ENCODE measurements around the gene BATF3. TPM values are rescaled to one million over a fixed set of nuclear protein-coding genes. Genes with fewer than 3 reads are reported as not detected.
"Not testable (repeated sequence)": the region's sequence is repeated elsewhere in the genome, so short reads cannot be mapped to it uniquely, and the experiment has no call there.

The BATF3 gene
- polyA plus RNA-seq, 4 donors, result 0.85 to 1.6 (median 1.4) TPM

- peak; percentile 58 to 71 (median 65) for DNase-seq (ENCODE audit: low read depth in 4 of 4, low spot score in 3 of 4)
Observed at GRCh38 chr1:212665241-212666115, 34.2 kb downstream of the BATF3 start.

DNA sequence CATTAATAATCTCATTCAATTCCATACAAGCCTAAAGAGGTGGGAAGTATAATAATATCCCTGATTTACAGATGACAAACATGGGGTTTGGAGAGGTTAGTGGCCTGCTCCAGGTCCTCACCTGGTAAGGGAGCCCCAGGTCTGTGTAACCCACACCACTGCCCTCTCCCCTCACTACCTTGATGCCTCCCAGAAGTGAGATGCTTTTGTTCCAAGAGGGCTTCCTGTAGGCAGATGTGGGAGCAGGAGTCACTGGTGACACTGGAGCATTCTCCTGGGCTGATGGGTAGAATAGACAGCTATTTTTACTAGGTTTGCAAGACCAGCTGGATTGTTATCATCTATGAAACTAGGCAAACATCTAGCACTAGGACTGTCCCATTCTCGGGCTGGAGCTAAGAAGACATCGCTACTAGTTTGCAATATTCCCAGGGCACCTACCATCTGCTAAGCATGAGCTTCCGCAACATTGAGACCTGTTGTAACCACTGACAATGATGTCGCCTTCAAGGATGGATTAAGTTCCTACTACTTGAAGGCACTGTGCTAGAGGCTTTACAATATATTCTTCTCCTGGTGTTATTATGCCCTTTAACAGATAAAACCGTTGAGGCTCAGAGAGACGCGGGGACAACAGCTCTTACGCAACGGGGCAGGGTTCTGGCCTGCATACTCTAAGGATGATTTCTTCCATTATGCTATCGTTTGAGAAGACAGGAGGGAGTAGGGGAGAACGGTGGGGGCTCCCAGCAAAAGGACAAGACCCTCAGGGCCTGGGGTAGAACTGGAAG is 35.0 kb downstream of the BATF3 start:
- no peak for DNase-seq (ENCODE audit: low read depth in 4 of 4, low spot score in 3 of 4)

- DNase-seq (ENCODE audit: low read depth in 4 of 4, low spot score in 3 of 4), result not testable (repeated sequence)
Observed at GRCh38 chr1:212658250-212658649, 41.4 kb downstream of the BATF3 start.

- DNase-seq (ENCODE audit: low read depth in 4 of 4, low spot score in 3 of 4), result no peak
Observed at GRCh38 chr1:212656730-212657129, 42.9 kb downstream of the BATF3 start.

- no peak for DNase-seq (ENCODE audit: low read depth in 4 of 4, low spot score in 3 of 4)
Observed at GRCh38 chr1:212655668-212656440, 43.8 kb downstream of the BATF3 start.

DNA sequence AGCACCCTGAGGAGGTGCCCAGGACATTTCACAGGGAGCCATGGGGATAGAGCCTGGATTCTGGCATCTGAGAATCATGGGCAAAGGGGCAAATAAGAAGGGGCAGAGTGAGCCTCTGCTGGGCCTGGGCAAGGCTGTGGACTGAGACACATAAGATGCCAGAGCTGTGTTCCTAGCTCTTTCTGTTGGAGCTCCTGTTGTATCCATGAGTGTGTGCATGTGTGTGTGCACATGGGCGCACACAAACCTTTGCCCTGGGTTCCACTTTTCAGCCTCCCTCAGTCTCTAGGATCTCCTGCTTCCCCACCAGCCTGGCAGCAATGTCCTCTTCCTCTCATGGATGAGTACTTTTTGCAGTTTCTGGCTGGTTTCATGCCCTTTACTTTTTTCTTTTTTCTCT is 47.0 kb downstream of the BATF3 start:
- DNase-seq (ENCODE audit: low read depth in 4 of 4, low spot score in 3 of 4), result no peak

DNA sequence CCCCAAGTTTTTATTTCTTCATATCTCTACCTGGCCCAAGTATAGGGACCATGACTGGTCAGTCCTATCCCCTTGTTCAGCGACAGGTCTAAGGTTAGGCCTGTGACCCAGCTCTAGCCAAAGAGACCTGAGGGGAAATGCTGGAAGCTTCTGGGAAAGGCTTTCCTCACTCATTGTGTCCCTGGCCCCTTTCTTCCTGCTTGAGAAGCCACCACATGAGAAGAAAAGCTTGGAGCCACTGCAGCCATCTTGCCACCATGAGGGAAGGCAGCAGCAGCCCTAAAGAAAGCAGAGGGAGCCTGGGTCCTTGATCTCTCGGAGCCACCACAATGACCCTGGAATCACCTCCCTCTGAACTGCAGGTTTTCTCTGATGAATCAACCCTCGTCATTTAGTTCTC is 47.7 kb downstream of the BATF3 start:
- DNase-seq (ENCODE audit: low read depth in 4 of 4, low spot score in 3 of 4), result no peak

- DNase-seq (ENCODE audit: low read depth in 4 of 4, low spot score in 3 of 4), result no peak
Observed at GRCh38 chr1:212651521-212651920, 48.1 kb downstream of the BATF3 start.

GRCh38 chr1:212650228-212650627 is 49.4 kb downstream of the BATF3 start:
- no peak for DNase-seq (ENCODE audit: low read depth in 4 of 4, low spot score in 3 of 4)

DNA sequence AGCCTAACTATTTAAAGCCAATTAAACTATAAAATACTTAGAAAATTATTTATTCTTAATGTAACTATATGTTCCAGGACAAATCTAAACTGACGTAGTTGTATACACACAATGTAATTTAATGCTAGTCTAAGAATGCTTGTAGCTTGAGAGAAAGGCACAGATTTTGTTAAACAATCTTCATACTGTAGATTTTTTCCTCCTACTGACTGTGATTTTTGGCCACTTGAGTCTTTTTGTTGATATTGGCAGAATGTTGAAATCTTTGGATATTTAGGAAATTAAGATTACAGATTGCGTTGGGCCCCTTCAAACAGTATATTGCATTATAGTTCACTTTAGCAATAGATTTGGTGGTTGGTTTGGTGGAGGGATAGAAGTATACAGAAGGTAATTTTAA is 50.6 kb downstream of the BATF3 start:
- DNase-seq (ENCODE audit: low read depth in 4 of 4, low spot score in 3 of 4), result no peak

- no peak for DNase-seq (ENCODE audit: low read depth in 4 of 4, low spot score in 3 of 4)
Observed at GRCh38 chr1:212648431-212648830, 51.2 kb downstream of the BATF3 start.

- DNase-seq (ENCODE audit: low read depth in 4 of 4, low spot score in 3 of 4), result no peak
Observed at GRCh38 chr1:212647004-212647403, 52.6 kb downstream of the BATF3 start.

GRCh38 chr1:212646588-212646987 is 53.1 kb downstream of the BATF3 start:
- no peak for DNase-seq (ENCODE audit: low read depth in 4 of 4, low spot score in 3 of 4)

GRCh38 chr1:212645546-212646543 is 53.8 kb downstream of the BATF3 start:
- no peak for DNase-seq (ENCODE audit: low read depth in 4 of 4, low spot score in 3 of 4)

- DNase-seq (ENCODE audit: low read depth in 4 of 4, low spot score in 3 of 4), result no peak
Observed at GRCh38 chr1:212644866-212645545, 54.6 kb downstream of the BATF3 start.

- DNase-seq (ENCODE audit: low read depth in 4 of 4, low spot score in 3 of 4), result no peak
Observed at GRCh38 chr1:212643877-212644276, 55.8 kb downstream of the BATF3 start.

DNA sequence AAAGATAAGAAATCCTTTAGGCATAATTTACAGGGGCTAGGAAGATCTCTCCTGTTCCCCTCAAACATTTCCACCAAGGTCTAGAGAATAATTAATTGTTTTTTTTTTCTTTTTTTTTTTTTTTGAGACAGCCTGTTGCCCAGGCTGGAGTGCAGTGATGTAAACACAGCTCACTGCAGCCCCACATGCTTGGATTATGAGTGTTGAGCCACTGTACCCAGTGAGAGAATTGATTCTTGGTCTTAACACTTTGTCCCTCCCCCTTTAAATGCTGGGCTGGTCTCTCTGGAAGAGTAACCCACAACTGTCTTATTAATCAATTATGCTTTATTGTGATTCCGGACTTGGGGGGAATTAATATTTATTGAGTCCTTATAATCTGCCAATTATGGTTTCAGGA is 57.7 kb downstream of the BATF3 start:
- DNase-seq (ENCODE audit: low read depth in 4 of 4, low spot score in 3 of 4), result no peak

GRCh38 chr1:212640223-212640878 is 59.3 kb downstream of the BATF3 start:
- DNase-seq (ENCODE audit: low read depth in 4 of 4, low spot score in 3 of 4), result no peak

DNA sequence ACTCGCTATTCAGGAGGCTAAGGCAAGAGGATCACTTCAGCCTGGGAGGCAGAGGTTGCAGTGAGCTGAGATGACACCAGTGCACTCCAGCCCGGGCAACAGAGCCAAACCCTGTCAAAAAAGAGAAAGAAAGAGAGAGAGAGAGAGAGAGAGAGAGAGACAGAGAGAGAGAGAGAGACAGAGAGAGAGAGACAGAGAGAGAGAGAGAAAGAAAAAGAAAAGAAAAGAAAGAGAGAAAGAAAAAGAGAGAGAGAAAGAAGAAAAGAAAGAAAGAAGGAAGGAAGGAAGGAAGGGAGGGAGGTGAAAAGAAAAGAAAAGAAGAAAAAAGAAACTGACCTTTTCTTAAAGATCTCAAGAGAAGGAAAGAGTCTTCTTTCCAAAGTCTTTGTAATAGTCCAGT is 60.1 kb downstream of the BATF3 start:
- not testable (repeated sequence) for DNase-seq (ENCODE audit: low read depth in 4 of 4, low spot score in 3 of 4)

Measured in left renal pelvis (tissue), 4 donors.